Tibial nerve (tissue), 4 donors: Measurements from ENCODE around the gene ADK.

Experiments
- CTCF ChIP-seq, 5 experiments: fragments of 200-600 bp in 3 of 5; fragments of 450-650 bp in 2 of 5; sonication (generic) in 3 of 5; IDR thresholded peaks; one replicate each; pipeline ENCODE4 v1.5.1; 2016 to 2019; ENCODE audit warnings: antibody characterized with exemption in 5 of 5, mild to moderate bottlenecking in 3 of 5, moderate library complexity in 2 of 5
- EP300 ChIP-seq, 2 donors: sonication (generic); formaldehyde crosslinking; IDR thresholded peaks; one replicate each; pipeline ENCODE4 v1.6.1; 2017; ENCODE audit warnings: antibody characterized with exemption in 2 of 2, mild to moderate bottlenecking in 1 of 2
- POLR2A ChIP-seq, 2 donors: fragments of 450-650 bp; IDR thresholded peaks; one replicate each; pipeline ENCODE4 v1.6.1; 2017; ENCODE audit warnings: antibody characterized with exemption in 2 of 2, mild to moderate bottlenecking in 2 of 2, moderate library complexity in 2 of 2

GRCh38 chr10:74510594-74510993 lies 359.6 kb downstream of the ADK start:
- TF ChIP-seq CTCF (IDR thresholded peaks at IDR 0.05) = no peak
- no peak for TF ChIP-seq POLR2A (IDR thresholded peaks at IDR 0.05)
- TF ChIP-seq EP300 (IDR thresholded peaks at IDR 0.05) = no peak
